KG1 (cell line): ENCODE measurements around the gene RHEBL1.

Experiments
- DNase-seq: peaks from one replicate; lab custom pipeline; 2025; lab: John Stamatoyannopoulos, UW

RHEBL1 gene

DNA sequence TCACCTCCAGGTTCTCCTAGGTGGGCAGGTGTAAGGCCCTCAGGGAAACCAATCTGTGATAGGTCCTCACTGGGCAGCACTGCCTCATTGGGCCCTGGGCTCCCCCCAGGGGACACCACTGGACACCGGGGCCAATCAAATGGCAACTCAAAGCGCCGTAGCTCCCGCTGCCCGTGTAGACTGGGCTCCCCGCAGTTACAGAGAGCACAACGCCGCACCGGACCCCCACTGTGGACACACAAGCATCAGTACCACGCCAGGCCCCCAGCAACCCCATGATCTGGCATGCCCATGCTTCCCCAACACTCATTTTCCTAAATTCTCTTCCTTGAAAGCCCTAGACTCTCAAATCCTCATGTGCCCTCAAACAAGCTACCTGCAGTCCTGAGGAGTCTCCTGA, 15.3 kb downstream of the RHEBL1 start:
- DNase-seq, result no peak

DNA sequence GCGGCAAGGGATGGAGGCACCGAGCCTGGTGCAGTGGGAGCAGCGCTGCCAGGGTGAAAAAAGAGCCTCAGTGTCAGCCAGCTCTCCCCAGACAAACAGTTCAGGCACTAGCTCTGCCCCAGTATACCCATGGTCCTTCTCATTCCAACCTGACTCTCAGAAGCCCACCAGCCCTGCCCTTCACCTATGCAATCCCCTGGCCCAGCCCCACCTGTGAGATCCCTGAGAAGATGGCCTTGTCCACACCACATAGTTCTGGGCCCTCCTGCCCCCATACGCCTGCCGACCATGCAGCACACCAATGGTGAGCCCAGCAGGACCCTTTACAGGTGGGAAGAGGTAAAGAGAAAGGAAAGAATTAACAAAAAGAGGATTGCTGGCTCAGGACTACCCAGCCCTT, 15.7 kb downstream of the RHEBL1 start:
- DNase-seq, result no peak

DNA sequence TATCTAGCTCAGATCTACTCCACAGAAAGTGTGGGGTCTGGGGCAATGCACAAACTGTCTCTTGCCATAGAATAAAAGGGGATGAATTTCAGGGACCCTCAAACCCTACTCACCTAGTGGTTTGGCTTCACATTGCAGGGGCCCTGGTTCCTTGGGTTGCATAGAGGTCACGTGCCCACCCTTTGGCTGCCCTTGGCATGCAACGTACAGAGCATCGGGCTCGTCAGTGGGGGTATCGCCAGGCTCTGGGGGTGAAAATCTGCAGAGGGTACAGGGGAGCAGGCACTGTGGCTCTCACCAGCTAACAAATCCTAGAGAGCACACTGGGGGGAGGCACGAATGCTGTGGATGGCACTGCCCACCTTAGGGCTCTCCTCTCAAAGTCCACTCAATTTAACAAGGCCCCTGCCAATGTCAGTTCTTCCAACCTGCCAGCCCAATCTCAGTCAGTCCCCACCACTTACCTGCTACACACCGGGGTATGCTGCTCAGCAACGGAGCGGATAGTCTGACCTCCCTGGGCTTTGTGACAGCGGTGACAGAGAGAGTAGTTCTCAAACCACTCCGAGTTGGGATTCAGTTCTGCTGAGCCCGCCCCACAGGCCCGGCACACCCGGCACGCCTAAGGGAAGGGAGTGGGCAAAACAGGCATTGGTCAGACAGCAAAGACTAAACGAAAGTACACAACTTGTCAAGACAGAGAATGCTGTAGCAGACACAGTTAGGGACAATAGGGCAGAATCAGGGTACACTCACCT, 17.1 kb downstream of the RHEBL1 start:
- DNase-seq, result no peak

DNA sequence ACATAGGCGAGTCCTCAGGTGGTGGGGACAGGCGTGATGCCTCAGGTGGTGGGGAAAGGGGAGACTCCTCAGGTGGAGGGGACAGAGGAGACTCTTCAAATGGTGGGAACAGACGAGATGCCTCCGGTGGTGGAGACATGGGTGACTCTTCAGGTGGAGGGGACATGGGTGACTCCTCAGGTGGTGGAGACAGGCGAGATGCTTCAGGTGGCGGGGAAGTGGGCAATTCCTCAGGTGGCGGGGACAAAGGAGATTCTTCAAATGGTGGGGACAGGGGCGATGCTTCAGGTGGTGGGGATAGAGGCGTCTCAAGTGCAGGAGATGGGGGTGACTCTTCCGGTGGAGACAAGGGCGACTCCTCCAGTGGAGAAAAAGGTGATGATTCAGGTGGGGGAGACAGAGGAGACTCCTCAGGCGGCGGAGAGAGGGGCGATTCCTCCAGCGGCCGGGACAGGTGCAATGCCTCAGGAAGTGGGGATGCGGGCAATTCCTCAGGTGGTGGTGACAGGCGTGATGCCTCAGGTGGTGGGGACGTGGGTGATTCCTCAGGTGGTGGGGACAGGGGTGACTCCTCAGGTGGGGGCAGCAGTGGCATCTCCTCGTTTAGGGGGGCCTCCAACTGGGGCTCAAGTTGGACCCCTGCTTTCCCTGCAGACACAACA, 17.9 kb downstream of the RHEBL1 start:
- no peak for DNase-seq

DNA sequence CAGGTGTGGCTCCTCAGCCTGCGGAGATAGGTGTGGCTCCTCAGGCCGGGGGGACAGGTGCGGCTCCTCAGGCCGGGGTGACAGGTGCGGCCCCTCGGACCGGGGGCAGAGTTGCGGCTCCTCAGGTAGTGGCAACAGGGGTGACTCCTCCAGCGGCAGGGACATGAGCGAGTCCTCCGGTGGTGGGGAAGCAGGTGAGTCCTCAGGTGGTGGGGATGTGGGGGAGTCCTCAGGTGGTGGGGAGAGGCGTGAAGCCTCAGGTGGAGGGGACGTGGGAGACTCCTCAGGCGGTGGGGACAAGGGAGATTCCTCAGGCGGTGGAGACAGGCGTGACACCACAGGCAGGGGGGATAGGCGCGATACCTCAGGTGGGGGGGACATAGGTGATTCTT, 18.4 kb downstream of the RHEBL1 start:
- no peak for DNase-seq

DNA sequence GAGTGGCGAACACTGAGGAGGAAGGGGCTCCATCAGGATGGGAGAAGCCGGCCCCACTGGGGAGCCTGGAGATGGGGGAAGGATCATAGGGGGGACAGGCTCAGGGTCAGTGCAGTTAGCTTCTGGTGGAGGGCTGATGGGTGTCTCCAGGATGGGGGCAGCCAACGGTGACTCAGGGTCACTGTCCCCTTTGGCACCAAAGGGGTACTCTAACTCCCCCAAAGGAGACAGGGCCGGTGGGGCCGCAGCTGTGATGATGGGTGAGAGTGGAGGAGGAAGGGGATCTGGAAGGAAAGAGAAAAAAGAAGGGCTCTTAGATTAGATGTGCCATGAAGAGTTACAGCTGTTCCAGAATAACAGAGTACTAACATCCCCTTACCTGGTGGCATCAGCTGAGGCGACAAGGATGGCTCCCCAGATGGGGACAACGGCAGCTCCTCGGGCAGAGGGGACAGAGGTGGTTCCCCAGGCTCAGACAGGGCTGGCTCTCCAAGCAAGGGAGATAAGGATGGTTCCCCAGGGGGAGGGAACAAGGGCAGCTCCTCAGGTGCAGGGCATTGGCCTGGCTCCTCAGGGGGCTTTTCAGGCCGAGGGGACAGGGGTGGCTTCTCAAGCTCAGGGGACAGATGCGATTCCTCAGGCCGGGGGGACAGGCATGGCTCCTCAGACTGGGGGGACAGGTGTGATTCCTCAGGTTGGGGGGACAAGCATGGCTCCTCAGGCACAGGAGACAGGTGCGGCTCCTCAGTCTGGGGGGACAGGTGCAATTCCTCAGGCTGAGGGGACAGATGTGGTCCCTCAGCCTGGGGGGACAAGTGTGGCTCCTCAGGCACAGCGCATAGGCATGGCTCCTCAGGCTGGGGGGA, 19.0 kb downstream of the RHEBL1 start:
- DNase-seq, result no peak

DNA sequence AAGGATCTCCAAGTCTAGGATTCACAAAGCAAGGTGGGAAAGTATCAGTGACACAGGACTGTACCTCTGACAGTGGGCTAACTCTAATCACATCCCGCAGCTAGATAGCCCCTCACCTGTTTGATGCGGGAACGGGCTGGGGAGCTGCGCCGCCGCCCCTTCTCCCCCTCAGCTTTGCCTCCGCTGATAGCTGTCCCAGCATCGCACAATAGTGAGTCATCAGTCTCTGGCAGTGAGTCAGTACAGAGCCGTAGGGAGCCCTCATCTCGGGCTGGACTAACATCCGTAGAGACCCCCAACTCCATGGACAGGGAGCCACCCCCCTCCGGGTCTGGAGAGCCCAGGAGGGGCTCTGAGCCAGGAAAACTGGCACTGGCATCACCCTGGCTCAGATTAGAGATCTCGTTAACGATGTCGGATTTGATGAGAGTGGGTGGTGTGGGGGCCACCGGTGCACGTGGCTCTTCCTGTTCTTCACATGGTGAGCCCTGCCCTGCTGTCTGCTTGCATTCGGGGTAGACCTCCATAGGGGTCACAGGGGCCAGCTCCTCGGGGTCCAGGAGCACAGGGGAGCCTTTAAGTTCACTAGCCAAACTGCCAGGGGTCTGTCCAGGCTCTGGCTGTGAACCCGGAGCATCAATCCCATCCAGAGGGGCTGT, 20.1 kb downstream of the RHEBL1 start:
- DNase-seq, result no peak

DNA sequence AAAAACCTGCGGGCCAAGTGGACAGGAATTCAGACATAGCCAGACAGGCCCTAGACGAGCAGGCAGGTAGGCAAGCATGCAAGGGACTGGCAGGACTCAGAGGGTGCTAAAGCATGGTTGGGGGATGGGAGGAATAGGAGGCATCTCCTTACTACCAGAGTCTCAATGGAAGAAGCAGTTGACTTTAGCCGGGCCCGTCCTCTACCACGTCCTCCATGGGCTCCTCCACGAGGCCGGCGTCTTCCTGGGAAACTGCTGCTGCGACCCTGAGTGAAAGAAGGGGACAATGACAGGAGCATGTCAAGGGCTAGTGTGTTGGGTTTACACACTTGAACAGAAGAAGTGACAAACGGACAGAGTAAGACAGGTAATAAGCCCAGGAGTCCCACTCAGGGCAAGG, 20.8 kb downstream of the RHEBL1 start:
- no peak for DNase-seq

DNA sequence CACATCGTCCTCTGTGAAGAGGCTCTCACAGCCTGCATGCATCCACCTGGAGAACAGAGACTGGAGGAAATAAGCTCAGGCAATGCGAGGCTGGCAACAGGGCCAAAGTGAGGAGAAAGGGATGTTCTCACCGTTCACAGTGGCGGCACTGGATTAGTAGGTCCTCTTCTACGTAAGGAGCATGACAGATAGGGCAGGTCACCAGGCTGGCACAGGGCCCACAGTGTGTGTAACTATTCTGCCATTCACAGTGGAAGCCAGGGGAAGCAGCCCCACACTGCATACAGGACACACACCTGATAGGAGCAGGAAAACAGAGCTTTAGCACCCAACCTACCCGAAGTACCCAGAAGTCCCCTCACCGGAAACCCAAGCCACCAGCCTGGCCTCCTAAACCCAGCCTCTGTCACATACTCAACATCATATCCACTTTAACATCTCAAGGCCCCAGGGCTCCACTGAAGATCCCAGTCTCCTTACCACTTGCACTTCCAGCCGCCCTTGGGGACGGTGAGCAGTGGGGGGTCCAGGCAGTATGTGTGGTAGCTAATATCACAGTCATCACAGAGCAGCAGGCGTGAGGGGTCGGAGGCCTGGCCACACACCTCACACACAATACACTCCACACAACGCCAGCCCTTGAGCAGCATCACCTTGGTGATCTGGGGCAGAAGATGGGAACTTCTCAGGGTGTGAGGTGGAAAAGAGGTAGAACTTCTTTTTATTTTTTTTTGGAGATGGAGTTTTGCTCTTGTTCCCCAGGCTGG, 23.5 kb downstream of the RHEBL1 start:
- no peak for DNase-seq

DNA sequence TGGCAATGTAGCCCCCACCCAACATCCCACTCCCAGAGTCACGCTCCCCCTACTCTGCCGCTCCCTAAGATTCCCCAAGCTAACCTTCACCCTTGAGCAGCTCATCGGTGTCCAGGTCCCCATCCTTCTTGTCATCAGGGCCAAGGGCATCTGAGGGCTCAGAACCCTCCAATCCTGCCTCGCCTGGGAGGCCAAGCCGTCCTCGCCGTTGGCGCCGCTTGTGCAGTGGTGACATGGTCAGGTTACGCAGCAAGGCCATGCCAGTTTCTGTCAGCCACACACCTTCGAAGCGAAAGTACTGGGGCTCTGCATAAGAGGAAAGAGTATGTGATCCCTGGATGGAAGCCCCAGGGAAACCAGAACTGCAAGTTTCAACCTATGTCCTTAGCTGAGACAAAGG, 25.1 kb downstream of the RHEBL1 start:
- no peak for DNase-seq

DNA sequence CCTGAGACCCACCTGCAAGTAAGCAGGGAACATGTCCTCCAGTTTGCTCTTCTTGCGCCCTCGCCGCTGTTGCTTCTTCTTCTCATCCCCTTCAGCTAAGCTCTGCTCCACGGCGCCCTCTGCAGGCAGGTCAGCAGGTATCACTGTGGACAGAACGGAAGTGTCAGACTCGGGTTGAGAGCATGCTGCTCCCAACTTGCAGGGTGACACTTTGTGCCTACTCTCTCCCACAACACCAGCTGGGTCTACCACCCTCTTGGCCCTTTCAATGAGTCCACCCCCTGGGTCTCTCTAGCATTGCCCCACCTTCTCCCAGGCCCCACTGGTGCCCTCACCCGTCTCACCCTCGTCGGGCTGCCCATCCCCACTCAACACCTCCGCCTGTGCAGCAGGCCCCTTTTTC, 25.9 kb downstream of the RHEBL1 start:
- no peak for DNase-seq

DNA sequence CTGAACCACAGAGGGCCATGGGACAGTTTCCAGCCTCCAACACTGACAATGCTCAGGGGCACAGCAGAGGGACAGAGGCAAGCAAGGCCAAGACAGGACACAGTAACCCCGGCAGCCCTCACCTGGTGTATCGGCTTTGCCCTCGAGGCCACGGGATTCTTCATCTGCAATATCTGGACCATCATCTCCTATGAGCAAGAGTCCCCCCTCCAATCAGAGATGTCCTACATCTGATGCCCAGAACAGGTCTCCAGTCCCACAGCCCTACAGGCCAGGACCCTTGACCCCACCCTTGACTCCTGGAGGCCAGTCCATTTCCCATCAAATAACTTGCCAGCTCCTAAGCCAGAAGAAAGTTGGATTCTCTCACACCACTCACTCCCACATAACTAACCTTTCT, 26.5 kb downstream of the RHEBL1 start:
- no peak for DNase-seq

DNA sequence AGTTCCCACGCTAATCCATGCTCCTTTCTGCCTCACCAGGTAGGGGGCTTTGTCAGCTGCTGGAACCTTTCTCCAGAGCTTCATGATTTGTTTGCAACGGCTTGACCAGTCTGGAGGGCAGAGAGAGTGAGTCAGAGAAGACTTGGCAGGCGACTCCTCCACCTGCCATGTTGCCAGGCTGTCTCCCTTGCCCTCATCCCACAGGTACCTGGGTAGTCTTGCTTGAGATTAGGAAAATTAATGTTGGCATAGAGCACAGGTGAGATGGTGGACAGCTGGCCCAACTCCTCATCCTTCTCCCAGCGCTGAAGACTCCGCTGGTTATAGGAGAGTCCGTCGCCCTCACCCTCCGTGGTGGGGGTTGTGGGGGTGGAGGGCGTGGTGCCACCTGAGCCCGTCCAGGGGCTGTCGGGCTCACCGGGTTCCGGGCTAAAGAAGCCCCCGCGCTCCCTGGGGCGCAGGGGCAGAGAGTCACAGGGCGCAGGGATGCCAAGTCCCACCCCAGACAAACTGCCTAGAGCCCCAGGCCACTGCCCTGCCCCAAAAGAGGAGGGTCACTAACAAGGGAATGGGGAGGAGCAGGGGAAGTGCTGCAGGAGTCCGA, 27.8 kb downstream of the RHEBL1 start:
- DNase-seq, result no peak

DNA sequence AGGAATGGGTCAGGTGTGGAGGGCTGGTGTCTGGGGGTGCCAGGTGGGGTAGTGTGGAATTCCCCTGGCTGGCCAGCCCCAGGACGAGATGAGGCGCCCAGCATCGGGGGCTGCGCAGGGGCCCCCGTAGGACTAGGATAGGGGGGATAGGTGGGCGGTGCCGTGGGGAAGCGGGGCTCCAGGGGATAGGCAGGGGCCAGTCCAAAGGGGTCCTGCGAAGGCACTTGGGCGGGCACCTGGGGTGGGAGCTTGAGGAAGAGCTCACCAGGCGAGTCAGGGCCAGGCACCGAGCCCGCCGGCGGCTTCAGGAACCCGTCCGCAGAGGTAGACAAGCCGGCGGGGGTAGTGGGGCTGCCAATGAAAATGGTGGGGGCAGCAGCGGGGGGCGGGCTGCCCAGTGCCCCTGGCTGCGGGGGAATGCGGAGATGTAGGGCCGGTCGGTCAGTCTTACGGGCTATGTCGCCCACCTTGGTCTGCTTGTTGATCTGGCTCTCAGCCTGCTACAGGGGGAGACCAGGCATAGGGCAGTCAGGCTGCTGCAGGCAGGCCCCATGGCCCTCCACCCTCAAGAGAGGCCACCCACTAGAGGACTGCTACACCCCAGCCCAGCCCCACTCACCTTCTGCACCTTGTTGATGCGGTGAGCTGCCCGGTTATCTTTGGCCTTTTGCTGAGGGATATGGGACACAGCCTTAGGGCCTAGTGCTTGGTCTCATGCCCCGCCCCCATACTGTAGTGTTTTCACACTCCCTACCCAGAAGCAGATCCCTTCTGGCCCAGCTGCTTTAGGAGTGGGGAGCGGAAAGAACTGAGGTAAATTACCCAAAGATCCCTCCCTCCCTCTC, 28.5 kb downstream of the RHEBL1 start:
- DNase-seq, result no peak

DNA sequence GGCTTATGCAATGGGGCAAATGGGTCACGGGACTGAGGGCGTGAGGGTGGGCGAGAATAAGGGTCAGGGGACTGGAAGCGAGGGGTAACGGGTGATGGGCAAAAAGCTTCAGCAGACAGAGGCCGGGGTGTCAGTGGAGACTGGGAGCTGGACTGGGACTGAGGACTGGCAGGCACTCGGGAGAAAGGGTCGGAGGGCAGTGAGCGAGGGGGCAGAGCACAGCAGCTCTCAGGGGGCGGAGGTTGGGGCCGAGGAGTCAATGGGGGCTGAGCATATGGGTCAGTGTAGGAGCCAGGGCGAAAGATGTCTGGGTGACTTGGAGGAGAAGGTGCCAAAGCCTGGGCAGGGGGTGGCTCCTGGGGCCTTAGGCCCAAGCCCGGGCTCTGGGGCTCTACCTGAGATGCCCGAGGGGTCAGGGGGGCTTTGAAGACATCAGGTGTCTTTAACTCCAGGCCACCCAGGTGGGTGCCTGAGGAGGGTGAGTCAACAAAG, 29.4 kb downstream of the RHEBL1 start:
- no peak for DNase-seq

DNA sequence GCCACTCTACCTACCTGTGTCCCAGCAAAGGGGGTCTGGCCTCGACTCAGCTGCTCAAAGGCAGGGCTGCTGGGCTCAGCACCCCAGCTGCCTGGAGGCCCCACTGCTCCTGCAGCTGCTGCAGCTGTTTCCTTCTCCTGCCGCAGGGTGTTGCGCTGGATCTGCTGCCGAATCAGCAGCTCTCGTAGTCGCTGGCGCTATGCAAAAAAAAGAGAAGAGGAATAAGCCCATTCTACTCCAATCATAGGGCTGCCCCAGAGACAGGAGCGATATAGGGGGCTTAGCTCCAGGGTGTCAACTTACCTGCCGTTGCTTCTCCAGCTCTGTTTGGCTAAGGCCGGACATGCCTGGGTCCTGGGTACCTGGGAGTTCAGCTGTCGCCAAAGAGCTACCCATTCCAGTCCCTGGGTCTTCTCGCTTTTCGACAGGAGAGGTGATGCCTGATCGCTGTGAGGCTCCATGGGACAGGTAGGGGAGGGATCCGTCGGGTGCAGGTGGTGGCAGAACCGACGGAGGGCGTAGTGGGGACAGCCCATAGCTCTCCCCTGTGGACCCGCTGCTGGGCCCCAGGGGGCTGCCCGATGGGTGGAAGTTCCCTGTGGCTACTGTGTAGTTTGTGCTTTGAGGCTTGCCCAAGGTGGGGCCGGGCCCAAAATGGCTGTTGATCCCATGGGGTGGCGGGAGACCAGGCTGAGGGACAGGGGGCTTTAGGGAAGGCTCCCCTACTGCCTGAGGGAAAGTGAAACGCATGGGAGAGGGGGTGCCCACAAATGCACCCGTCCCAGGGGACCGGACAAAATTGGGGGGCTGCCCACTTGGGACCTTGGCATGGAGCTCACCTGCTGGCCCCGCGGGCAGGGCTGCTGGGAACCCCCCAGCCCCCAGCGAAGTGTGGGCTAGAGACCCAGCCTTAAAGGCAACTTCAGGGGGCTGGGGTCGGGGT, 30.1 kb downstream of the RHEBL1 start:
- DNase-seq, result no peak

DNA sequence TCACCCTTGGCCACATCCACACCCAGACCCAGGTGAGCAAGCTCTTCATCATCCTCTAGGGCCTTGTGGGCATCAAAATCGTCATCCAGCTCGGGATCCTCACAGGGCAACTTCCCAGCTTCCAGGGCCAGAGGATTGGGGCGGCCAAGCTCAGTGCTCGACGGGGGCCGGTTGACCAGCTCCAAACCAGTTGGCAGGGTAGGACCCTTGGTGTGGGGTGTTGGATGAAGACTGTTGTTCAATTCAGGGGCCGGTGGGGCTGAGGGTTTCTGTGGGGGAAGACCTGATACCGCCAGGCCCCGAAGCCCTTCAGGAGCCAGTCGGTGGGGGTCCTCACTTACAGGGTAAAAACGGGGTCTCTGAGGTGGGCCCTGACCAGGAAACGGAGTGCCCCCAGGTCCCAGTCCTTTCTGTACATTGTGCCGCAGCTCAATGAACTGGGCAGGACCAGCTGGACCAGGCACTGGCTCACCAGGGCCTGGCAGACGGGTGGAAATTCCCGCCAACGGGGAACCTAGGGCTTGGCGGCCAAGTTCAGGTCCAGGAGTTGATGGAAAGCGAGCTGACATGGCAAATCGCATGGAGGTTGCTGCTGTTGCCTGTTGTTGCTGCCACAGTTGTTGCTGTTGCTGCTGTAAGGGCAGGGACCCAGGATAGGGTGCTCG, 31.4 kb downstream of the RHEBL1 start:
- no peak for DNase-seq

DNA sequence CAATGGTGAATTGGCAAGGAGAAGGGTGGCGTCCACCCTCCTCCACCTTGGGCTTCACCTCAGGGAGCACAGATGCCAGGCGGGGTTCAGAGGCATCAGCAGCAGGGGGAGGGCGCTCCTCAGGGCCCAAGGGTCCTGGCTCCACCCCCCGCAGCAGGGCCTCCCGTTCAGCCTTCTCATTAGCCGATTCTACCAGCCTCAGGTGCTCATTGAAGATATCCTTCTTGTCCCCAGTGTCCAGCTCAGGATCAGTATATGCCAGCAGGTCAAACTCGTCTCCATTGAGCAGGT, 31.9 kb downstream of the RHEBL1 start:
- no peak for DNase-seq
